Measurements from ENCODE around the gene TPCN1.

Gene TPCN1

DNA sequence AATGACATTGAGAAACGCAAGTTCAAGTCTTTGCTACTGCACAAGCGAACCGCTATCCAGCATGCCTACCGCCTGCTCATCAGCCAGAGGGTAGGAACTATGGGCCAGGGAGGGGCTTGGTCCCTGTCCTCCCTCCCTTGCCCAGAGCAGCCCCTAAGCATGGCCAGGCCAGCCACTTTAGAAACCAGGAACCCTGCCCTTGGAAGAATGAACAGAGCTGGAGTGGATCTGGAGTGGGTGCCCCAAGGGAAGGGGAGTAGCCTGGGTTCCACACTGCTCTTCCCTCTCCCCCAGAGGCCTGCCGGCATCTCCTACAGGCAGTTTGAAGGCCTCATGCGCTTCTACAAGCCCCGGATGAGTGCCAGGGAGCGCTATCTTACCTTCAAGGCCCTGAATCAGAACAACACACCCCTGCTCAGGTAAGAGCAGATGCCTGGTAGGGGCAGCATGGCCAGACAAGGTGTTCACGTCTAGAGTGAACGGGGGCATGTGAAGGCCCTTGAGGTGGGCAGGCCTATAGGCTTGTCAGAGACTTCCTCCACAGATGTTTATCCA, 55.8 kb downstream of the TPCN1 start:
- DNase-seq (ENCODE audit: extremely low spot score, insufficient read length, low read depth) (no peak), FAIRE-seq (no peak)

DNA sequence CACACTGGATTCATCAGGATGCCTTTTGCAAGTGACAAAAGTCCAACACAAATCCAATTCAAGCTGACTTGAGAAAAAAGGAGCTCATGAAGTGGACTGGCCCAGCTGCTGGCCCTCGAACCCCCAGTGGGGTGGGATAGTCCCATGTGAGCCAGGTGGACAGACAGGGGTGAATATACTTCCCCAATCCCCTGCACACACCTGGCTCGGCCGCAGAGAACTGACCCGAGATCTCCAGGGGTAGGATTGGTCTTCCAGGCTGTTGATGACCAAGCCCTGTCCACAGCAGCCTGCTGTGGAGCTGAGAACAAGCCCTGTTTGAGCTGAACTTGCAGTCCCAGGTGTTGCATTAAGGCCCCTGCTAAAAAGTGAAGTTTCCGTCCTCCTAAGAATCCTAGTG, 56.2 kb downstream of the TPCN1 start:
- DNase-seq (ENCODE audit: extremely low spot score, insufficient read length, low read depth) (no peak), FAIRE-seq (no peak)

DNA sequence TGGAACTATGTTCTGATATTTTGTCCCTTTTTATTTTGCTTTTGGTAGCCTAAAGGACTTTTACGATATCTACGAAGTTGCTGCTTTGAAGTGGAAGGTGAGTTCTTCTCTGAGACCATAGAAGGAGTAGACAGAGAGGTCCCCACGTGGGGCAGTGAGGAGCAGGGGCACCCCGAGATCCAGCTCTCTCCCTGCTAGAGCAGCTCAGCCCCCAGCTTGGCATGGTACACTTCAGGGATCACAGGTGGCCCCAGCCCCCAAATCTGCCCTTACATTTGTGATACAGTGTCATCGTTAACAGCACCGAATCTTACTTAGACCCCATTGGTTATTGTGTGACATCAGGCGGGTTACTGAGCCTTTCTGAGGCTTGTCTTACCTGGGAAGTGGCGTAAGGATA, 56.9 kb downstream of the TPCN1 start:
- DNase-seq (ENCODE audit: extremely low spot score, insufficient read length, low read depth), result no peak
- no peak for FAIRE-seq

DNA sequence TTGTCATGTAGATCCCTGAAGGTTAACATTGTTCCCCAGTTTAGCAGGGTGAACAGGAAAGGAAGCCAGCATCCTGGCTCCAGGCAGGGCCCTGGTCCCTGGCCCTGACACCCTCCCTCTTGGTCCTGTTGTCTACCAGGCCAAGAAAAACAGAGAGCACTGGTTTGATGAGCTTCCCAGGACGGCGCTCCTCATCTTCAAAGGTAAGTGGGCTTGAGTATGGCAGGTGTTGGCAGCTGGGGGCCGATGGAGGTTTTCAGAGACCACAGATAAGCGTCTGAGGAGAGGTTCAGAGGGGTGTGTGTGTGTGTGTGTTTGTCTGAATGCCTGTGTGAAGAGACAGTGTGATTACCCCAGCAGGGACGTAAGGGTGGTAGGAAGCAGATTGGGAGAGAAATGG, 57.4 kb downstream of the TPCN1 start:
- no peak for FAIRE-seq
- no peak for DNase-seq (ENCODE audit: extremely low spot score, insufficient read length, low read depth)

DNA sequence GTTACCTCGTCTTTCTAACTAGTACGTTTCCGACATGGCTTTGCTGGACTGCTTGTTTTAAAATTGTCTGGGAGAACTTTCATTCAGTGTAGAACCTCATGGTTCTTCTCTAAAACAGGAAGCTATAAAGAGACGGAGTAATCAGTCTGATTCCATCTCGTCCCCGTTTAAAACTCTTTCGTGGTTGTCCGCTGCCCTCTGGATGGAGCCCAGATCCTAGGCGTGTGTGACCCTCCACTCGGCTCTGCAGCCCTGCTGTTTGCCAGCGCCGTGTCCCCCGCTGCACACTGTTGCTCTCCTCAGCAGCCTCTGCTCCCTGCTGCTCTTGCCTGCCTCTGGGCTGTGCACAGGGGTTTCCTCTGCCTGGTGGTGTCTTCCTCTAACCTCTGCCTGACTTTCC, 63.5 kb downstream of the TPCN1 start:
- DNase-seq (ENCODE audit: extremely low spot score, insufficient read length, low read depth), result no peak
- FAIRE-seq, result no peak

DNA sequence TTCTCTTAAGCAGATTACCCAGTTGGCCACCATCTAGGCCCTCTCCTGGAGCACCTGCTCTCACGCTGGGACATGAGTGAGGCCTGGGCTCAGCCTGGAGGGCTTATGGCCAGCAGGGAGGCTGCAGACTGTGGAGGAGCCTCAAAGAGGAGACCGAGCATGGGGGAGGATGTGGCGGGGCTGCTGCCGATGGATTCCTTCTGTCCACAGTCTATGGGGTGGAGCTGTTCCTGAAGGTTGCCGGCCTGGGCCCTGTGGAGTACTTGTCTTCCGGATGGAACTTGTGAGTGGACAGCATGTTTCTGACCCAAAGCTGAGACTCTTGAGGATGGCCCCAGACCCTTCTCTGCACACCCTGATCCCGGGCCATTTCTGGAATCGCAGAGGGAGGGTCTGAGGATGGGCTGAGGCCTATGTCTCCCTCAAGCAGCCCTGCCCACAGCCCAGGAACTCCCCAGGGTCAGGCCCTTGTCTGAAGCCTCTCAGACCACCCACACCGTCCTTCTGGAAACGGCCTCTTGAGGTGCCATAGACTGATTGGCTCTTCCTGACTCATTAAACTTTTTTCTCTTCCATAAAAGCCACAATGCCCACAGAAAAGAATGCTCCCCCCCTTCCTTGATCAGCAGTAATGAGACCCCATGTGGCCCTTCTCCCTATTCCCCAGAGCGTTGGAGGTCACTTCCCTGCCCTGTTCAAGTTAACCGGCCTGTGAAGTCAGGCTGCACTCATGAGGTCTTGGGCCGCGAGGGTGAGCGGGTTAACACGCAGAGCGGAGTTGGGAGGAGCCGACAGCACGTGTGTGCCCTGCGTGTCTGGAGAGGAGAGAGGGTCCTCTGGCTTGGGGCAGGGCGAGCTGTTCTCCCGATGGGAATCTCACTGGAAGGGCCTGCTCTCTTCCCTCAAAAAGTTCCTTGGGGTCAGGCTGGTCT, 64.7 kb downstream of the TPCN1 start:
- FAIRE-seq, result no peak
- DNase-seq (ENCODE audit: extremely low spot score, insufficient read length, low read depth), result no peak

DNA sequence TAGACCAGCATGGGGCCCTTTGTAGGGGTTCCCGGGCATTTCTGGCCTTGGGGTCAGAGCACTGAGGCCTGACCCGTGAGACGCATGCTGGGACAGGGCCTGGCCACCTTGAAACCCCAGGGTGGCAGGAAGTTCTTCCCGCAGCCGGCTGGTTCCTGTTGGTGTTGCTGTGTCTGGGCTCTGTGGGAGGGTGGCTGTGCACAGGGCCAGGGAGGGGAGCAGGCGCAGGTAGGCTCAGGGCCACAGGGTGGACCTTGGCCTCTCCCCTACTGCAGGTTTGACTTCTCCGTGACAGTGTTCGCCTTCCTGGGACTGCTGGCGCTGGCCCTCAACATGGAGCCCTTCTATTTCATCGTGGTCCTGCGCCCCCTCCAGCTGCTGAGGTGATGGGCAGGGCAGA, 65.4 kb downstream of the TPCN1 start:
- FAIRE-seq (no peak), DNase-seq (ENCODE audit: extremely low spot score, insufficient read length, low read depth) (no peak)

DNA sequence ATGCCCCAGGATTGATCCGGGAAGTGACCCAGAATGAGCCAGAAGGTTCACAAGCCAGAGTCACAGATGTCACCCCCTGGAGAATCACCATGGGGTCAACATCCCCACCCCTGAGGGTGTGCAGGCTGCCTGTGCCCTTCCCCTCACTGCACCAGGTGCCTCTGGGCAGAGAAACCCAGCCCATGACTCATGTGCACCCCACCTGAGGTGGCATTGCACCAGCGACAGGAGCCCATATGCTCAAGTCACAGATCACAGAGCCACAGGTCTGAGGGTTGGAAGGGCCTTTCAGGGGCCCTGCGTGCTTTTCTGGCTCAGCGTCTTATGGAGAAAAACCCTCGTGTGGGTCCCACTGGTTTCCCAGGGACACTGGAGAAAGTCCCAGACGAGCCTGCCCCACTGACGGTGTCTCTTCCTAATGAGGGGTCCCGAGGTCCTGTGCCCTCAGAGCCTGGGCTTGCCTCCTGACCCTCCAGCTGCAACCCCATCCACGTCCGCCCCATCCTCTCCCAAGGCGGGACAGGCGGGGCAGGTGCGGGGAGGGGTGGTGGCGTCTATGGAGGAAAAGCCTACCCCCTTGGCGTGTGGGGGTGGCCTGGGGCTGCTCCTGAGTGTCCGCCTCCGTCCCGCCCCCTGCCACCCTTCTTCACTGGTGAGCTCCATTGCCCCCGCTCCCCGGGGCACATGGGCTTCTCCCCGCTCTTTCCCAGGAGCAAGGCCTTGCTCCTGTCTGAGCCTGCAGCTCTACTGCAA, 66.1 kb downstream of the TPCN1 start:
- FAIRE-seq (no peak), DNase-seq (ENCODE audit: extremely low spot score, insufficient read length, low read depth) (no peak)

DNA sequence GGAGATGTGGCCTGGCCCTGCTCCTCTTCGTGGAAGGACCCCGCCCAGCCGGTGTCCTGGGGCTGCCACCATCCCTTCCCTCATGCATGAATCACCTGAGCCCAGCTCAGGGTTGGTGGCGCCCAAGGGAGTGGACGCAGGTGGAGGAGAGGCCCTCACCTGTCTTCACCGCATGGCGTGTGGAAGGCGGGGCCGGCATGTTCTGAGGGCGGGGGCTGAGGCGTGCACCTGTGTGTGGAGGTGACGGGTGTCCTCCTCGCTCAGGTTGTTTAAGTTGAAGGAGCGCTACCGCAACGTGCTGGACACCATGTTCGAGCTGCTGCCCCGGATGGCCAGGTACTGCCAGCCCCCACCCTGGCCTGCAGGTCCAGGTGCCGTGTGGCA, 66.6 kb downstream of the TPCN1 start:
- FAIRE-seq (no peak), DNase-seq (ENCODE audit: extremely low spot score, insufficient read length, low read depth) (no peak)

DNA sequence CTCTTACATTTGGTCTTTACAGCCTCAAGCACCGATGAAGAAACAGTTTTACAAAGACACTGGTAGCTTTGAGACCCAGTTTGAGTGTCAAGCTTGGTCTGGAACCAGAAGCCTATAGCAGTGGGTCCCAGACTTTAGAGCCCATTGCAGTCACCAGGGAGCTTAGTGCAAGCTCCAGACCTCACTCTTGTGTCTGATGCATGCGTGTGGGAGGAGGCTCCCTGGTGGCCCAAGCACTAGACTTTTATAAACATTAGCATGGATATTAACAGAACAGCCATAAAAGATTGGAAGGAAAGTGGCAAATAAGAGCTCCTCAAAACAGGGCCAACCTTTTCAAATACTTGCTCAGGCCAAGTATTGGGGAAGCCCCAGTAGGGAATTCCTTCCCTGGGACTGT, 68.1 kb downstream of the TPCN1 start:
- no peak for DNase-seq (ENCODE audit: extremely low spot score, insufficient read length, low read depth)
- FAIRE-seq, result no peak

DNA sequence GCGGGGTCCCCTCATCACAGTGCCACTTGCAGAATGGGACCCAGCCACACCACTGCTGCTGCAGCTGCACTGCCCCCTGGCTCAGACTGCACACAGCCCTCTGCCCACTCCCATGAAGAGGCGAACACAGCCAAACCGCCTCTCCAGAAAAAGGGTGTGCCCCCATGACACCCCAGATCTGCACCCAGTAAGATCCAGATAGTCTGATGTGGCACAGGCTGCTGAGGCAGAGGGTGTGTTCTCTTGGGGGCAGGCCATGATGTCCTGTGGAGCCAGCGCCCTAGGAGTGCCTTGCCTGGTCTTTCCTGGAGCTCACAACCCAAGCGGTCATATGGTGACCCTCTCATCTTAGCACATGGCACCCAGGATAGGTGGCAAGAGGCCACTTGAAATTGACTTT, 69.2 kb downstream of the TPCN1 start:
- no peak for FAIRE-seq
- no peak for DNase-seq (ENCODE audit: extremely low spot score, insufficient read length, low read depth)

DNA sequence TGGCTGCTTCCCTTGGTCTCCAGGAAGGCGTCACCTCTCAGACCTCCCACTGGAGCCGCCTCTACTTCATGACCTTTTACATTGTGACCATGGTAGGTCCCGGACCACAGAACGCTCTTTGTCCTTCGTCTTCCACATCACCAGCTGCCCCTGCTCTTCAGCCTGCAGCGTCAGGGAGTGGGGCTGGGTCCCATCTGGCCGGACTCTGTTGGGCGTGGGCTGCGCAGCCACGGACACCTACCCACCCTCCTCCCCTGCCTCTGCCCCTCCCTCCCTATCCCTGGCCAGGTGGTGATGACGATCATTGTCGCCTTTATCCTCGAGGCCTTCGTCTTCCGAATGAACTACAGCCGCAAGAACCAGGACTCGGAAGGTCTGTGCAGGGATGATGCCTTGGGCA, 70.3 kb downstream of the TPCN1 start:
- FAIRE-seq (no peak), DNase-seq (ENCODE audit: extremely low spot score, insufficient read length, low read depth) (no peak)

DNA sequence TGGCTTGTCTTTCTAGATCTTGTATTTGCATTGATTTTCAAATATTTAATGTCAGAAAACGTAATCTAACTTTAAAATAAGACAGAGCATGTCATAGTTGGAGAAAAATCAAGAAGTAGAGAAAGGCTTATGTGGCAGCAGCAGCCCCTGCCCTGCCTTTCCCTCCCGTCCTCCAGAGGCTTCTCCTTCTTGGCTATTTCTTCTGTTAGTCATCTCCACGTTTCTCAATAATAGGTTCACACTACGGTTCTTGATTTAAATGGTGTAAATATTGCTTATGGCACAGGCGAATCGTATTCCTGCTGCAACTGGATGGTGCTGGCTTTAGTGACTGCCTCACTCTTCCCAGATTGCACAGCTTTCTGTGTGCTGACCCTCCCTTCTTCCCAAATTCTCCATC, 70.8 kb downstream of the TPCN1 start:
- FAIRE-seq, result no peak
- no peak for DNase-seq (ENCODE audit: extremely low spot score, insufficient read length, low read depth)

DNA sequence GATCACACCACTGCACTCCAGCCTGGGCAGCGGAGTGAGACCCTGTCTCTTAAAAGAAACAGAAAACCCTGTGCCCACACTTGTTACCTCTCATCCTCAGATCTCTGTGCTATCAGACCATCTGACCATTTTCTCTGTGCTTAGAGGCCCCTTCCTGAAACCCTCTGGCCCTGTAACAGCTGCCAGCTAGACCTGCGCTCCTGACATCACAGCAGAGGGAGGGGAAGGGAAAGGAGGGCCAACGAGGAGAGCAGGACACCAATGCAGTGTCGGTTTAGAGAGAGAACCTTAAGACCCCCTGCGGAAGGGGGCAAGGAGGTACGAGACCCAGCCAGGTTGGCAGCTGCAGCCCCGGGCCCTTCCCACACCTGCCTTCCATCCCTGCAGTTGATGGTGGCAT, 71.3 kb downstream of the TPCN1 start:
- DNase-seq (ENCODE audit: extremely low spot score, insufficient read length, low read depth) (no peak), FAIRE-seq (no peak)

DNA sequence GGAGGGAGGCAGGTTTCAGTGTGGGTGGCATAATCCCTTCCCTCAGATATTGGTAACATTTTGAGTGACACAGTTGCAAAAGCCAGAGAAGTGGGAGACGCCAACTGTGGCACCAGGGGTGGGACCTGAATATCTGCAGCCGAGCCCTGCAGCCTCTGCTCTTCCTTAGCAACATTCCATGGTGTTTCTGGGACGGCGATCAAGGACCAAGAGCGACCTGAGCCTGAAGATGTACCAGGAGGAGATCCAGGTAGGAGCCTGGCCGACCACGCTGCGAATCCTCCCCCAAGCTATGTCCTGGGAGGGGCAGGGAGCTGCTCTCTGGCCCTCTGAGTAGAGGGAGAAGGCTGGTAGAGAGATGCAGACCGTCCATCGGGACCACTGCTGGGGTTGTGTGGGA, 71.8 kb downstream of the TPCN1 start:
- no peak for DNase-seq (ENCODE audit: extremely low spot score, insufficient read length, low read depth)
- FAIRE-seq, result no peak

DNA sequence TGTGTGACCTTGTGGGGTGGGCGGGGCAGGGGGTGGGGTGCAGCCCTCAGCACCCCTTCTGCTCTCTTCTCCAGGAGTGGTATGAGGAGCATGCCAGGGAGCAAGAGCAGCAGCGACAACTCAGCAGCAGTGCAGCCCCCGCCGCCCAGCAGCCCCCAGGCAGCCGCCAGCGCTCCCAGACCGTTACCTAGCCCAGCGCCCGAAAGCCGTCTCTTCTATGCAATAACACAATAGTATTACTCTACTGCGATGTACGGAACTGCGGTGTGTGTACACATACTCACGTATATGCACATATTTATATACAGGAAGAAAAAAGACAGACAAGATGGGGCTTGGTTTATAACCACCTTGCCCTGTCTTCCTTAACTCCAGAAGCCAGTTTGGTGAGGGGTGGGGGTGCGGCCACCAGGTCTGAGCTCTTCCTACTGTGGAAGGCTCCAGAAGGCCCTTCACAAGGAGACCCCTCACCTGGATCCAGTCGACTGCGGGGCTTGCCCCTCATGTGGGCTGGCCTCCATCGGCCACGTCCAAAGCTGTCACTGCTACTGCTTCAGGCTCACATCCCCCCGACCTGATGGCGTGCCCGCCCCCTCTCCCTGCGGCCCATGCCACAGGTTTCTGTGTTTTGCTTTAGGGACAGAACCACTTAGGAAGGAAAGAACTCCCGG, 74.8 kb downstream of the TPCN1 start:
- no peak for DNase-seq (ENCODE audit: extremely low spot score, insufficient read length, low read depth)
- FAIRE-seq, result no peak

DNA sequence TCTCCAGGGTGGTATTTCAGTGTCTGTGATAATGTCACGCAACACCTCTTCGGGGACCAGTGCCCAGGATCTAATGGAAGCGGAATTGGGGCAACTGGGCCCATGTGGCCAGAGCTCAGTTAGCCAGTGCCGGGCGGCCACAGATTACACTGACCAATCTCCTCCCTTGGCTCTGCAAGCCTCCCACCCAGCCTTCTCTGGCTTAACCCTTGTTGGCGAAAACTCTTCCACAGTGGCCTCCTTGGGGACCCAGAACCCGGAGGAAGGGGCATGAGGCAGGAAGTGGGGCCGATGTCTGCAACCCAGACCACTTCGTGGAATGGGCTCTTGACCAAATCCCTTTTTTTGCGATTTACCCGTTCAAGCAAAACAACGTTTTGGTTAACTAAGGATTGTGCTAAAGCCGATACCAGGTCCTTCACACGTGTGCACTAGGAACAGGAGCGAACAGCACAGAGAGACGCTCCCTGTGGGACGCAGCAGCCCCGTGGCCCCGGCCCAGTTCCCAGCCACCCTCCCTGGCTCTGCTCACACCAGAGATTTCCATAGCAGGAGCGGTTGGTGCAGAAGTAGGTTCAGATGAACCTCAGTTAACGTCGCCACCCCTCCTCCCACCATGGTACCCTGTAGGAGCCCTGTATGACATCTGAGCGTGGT, 75.4 kb downstream of the TPCN1 start:
- FAIRE-seq (no peak), DNase-seq (ENCODE audit: extremely low spot score, insufficient read length, low read depth) (no peak)

DNA sequence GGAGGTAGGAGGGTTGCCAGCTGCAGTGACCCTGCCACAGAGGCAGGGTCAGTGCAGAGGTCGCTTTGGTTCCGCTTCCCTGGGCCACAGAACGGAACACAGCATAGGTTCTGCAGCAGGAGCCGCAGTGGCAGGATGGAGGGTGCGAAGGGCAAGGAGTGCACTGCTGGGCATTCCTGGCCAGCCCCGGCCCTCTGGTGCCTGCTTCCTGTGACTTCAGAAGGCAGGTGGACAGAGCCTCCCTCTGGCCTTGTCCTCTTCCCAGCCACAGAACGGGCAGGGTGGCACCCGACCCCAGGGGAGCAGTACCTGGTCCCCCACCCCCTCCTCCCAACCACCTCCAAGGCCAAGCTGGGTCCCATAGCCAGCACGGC, 75.9 kb downstream of the TPCN1 start:
- FAIRE-seq (no peak), DNase-seq (ENCODE audit: extremely low spot score, insufficient read length, low read depth) (no peak)

DNA sequence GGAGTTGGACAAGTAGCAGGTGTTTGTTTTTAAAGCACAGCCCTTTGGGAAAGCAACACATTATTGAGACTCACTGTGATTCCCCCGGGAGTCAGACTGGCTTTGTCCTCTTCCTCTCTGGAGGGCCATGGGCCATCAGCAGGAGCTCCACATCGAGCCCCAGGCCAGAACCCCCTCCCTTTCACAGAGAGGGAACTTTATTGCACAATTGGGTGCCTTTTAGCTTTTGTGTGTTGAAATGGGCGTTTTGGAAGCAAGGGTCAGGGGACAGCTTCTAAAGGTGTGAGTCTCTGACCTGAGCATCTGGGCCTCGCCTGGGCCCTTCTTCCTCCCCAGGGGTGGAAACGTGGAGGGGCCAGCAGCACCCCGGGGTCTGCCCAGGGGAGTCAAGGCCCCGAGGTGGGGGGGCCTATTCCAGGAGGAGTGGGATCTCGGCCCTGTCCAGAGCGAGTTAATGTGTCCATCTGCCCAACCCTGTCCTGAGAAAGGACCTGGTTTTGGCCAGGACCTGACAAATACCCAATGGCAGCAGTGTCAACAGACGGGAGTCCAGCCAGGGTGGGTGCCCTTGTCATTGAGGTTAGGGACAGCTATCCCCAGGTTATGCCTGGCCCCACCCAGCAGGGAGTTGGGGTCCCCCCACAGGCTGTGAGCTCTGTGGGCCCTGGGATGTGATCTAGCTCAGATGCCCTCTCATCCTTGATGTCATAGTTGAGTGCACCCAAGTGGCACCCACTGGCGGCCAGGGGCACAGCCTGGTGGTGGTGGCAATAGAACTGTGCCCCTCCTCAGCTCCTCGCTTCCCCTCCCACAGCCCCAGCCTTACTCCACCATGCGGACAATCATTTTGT, 76.6 kb downstream of the TPCN1 start:
- DNase-seq (ENCODE audit: extremely low spot score, insufficient read length, low read depth), result no peak
- FAIRE-seq, result no peak

DNA sequence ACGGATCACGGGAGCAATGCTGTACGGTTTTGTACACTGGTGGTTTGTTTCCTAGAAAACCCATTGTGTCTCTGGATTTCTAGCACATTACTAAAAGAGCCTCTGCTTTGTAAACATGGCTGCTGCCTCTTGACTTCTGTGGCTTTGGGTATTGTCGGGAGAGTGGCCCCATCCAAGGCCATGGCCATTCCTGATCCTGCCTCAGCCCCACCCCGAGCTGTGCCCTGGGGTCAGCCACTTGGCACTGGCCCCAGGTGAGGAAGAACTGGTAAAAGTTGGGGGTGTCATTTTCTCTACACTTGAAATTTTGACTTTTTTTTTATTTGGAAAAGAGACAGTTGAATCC, 77.2 kb downstream of the TPCN1 start:
- no peak for DNase-seq (ENCODE audit: extremely low spot score, insufficient read length, low read depth)
- FAIRE-seq, result no peak

Data from GM18507 (cell line).